ENCODE results near the gene RPS6KA2.

Gene RPS6KA2

DNA sequence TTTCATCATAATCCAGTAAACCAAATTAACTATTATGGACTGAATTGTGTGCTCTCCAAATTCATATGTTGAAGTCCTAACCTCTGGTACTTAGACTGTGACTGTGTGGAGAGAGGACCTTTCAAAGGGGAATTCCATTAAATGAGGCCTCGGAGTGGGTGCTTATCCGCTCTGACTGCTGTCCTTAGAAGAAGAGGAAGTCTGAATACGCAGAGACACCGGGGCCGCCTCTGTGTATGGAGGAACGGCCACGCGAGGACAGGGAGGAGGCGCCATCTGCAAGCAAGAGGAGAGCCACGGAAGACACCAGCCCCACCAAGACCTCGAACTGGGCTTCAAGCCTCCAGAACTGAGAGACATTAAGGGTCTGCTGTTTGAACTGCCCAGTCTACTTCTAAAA is 35.6 kb upstream of the RPS6KA2 start:
- DNase-seq (ENCODE audit: low read depth), result no peak
- H3K4me3 ChIP-seq (replicated peaks; ENCODE audit: low read depth, low read length), result no peak overlapping the region
- TF ChIP-seq, protein P1, sequence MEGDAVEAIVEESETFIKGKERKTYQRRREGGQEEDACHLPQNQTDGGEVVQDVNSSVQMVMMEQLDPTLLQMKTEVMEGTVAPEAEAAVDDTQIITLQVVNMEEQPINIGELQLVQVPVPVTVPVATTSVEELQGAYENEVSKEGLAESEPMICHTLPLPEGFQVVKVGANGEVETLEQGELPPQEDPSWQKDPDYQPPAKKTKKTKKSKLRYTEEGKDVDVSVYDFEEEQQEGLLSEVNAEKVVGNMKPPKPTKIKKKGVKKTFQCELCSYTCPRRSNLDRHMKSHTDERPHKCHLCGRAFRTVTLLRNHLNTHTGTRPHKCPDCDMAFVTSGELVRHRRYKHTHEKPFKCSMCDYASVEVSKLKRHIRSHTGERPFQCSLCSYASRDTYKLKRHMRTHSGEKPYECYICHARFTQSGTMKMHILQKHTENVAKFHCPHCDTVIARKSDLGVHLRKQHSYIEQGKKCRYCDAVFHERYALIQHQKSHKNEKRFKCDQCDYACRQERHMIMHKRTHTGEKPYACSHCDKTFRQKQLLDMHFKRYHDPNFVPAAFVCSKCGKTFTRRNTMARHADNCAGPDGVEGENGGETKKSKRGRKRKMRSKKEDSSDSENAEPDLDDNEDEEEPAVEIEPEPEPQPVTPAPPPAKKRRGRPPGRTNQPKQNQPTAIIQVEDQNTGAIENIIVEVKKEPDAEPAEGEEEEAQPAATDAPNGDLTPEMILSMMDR (IDR thresholded peaks at IDR 0.05; ENCODE audit: low read length, missing control alignments), result no peak

DNA sequence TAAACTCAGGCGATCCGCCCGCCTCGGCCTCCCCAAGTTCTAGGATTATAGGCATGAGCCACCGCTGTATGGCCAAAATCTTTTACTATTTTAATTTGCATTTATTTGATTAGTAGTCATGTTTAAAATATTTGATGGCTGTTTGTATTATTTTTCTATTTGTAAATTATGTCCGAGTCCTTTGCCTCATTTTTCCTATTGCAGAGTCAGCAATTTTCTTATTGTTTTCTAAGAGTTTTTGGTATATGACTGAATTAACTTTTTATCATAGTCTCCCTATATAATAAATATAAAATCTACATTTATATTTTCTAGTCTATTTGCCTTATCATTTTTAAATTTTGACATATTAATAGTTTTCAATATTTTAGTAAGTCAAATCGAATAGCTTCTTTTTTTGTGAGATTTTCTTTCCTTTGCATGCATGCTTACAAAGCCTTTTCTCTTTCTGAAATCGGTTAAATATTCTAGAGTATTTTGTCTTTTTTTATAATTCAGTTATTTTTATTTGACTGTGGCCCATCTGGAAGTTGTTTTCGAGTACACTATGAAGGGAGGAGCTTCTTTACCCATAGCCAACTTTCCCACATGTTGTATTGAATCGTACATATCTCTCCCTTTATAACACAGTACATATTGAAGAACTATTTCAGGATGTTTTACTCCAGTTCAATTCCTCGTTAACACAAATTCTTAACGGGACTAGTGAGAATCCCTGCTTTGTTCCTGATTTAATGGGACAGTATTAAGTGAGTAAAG is 34.5 kb upstream of the RPS6KA2 start:
- TF ChIP-seq, protein P1 (IDR thresholded peaks at IDR 0.05; ENCODE audit: low read length, missing control alignments), result no peak
- no peak overlapping the region for H3K4me3 ChIP-seq (replicated peaks; ENCODE audit: low read depth, low read length)
- DNase-seq (ENCODE audit: low read depth), result no peak

DNA sequence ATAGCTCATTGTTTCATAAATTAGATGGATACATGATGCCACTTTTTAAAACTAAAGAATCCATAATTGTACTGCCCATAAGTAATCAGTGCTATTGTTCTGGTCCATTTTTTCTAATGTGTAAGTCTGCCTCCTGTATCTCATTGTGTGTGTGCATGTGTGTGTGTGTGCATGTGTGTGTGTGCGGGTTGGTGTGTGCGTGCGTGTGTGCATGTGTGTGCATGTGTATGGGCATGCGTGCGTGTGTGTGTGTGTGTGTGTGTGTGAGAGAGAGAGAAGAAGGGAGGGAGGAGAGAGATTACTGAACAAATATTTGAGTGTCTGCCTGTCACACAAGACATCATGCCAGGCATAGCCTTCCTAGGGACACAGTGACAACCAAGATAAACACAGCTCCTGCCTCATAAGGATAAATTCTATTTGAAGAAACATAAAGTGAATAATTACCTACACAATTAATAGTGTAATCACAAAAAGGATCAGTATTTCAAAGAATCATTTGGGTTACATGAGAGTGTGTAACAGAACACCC is 33.2 kb upstream of the RPS6KA2 start:
- H3K4me3 ChIP-seq (replicated peaks; ENCODE audit: low read depth, low read length), result no peak overlapping the region
- no peak for DNase-seq (ENCODE audit: low read depth)
- TF ChIP-seq, protein P1 (IDR thresholded peaks at IDR 0.05; ENCODE audit: low read length, missing control alignments), result no peak

DNA sequence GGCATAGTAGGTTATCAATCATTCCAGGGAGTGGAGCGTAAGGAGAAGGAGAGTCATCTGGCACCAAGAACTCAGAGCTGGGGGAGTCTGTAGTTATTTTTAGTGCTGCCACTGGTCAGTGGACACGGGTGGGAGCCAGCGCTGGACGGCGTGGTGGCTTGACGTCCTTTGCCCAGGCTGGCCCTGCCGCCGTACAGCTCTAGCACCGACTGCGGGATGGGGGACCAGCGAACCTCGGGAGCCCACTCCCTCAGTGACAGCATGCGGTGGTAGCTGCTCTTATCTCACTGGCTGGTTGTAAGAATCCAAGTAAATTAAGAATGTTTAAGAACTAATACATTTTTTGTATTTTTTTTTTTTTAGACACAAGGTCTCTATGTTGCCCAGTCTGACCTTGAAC is 32.5 kb upstream of the RPS6KA2 start:
- TF ChIP-seq, protein P1 (IDR thresholded peaks at IDR 0.05; ENCODE audit: low read length, missing control alignments), result no peak
- DNase-seq (ENCODE audit: low read depth), result no peak
- H3K4me3 ChIP-seq (replicated peaks; ENCODE audit: low read depth, low read length), result no peak overlapping the region

DNA sequence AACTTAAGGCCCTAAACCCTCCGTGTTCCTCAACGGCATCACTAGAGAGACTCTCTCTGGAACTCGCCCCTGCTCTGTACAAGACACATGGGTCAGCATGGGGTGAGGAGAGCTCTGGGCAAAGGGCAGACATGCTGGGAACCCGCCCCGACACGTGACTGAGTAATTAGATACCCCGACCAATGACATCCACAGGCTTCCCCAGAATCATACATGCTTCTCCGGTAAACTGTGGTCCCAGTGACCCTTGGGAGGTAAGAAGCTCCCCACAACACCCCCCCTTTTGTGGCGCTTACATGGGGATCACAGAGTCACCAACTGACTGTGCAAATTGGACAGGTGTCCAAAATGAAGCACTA is 31.7 kb upstream of the RPS6KA2 start:
- no peak for DNase-seq (ENCODE audit: low read depth)
- H3K4me3 ChIP-seq (replicated peaks; ENCODE audit: low read depth, low read length), result no peak overlapping the region
- TF ChIP-seq, protein P1 (IDR thresholded peaks at IDR 0.05; ENCODE audit: low read length, missing control alignments), result no peak

DNA sequence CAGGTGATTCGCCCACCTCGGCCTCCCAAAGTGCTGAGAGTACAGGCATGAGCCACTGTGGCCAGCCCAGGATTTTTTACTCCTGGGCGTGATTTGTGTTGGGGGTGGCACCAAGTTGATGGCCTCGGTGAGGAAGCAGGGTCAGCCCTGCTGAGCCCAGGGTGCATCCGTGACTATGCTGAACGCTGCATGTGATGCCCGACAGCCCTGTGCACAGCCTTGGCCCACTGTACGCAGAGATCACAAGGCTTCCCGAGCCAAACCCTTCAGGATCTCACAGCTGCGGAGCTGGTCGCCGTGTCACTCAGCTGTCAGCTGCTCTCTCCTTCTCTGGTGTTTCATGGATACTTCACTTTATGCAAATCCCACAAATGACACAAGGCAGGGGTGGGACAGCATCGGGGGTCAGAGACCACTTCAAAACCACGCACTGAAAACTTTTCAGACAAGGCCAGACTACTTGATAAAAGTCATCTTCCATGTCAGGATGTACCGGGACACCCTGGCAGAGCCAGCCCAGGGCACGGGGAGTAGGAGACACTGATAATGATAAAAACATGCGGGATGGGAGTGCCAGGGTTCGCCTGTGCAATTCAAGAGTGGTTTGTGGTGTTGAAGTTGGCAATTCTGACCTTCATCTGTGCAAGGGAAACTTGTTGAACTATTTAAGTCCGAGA is 31.2 kb upstream of the RPS6KA2 start:
- no peak for DNase-seq (ENCODE audit: low read depth)
- TF ChIP-seq, protein P1 (IDR thresholded peaks at IDR 0.05; ENCODE audit: low read length, missing control alignments), result no peak
- H3K4me3 ChIP-seq (replicated peaks; ENCODE audit: low read depth, low read length), result no peak overlapping the region
